ENCODE results near the gene MRPL18.
"Not testable (repeated sequence)": the region's sequence is repeated elsewhere in the genome, so short reads cannot be mapped to it uniquely, and the experiment has no call there.

The MRPL18 gene

DNA sequence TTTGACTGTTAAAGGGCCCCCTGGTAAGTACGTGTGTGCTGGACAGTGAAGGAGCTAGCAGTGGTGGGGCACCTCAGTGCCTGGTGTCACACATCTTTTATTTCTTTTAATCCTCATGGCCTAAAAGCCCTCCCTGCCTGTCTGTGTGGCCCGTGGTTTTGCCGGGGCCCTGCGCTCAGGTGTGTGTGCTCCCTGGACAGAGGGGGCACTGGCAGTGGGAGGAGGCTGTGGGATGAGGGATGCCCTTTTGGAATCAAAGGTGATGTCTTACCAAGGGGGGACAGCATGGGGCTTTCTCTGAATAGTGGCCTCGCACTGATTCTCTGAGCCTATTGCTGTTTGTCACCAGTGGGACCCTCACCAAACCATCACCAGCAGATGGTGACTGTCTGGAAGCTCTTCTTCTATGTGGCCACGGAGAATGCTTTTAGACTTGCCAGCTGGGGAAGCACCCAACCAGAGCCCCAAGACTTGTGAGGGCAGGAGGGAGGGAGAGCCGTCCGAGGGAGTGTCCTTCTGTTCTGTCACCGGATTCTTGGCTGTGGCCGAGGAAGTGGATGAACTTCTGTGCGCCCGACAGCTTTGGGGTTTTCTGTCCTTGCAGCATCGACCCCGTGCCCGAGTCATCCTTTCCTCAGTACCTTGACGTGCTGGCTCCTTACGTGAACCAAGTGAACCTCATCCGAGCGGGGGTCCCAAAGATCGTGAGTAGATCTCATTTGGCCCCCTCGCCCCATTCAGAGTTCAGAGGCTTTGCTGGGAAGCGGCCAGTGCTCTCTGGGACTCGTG lies 27.9 kb downstream of the MRPL18 start:
- TF ChIP-seq, protein P1, sequence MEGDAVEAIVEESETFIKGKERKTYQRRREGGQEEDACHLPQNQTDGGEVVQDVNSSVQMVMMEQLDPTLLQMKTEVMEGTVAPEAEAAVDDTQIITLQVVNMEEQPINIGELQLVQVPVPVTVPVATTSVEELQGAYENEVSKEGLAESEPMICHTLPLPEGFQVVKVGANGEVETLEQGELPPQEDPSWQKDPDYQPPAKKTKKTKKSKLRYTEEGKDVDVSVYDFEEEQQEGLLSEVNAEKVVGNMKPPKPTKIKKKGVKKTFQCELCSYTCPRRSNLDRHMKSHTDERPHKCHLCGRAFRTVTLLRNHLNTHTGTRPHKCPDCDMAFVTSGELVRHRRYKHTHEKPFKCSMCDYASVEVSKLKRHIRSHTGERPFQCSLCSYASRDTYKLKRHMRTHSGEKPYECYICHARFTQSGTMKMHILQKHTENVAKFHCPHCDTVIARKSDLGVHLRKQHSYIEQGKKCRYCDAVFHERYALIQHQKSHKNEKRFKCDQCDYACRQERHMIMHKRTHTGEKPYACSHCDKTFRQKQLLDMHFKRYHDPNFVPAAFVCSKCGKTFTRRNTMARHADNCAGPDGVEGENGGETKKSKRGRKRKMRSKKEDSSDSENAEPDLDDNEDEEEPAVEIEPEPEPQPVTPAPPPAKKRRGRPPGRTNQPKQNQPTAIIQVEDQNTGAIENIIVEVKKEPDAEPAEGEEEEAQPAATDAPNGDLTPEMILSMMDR (conservative IDR thresholded peaks at IDR 0.05; ENCODE audit: control insufficient read depth, insufficient read depth, low read depth, low read length) = no peak
- no peak for DNase-seq (ENCODE audit: low read depth)

DNA sequence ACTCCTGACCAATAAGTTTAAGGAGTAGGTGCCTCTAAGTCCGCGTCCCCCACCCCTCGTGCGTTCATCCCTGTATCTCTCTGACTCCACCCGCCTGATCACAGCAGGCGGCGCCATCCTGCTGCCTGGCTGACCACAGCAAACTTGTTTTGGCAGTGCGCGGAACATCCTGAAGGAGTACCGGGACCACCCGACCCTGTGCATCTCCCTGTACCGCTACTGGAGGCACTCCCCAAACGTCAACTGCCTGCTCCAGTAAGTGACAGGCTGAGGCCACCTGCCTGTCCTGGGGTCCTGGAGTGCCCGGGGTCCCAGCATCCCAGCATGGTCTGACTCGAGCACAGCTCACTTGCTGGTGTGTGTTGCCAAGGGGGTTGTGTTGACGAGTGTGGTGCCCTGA lies 28.8 kb downstream of the MRPL18 start:
- no peak overlapping the region for H3K4me3 ChIP-seq (ENCODE audit: control insufficient read depth, low read depth, low read length)
- TF ChIP-seq, protein P1 (conservative IDR thresholded peaks at IDR 0.05; ENCODE audit: control insufficient read depth, insufficient read depth, low read depth, low read length) = no peak
- DNase-seq (ENCODE audit: low read depth) = no peak

More for the DNA sequence above, 27.9 kb downstream of the MRPL18 start:
- no peak overlapping the region for H3K4me3 ChIP-seq (ENCODE audit: control insufficient read depth, low read depth, low read length)

DNA sequence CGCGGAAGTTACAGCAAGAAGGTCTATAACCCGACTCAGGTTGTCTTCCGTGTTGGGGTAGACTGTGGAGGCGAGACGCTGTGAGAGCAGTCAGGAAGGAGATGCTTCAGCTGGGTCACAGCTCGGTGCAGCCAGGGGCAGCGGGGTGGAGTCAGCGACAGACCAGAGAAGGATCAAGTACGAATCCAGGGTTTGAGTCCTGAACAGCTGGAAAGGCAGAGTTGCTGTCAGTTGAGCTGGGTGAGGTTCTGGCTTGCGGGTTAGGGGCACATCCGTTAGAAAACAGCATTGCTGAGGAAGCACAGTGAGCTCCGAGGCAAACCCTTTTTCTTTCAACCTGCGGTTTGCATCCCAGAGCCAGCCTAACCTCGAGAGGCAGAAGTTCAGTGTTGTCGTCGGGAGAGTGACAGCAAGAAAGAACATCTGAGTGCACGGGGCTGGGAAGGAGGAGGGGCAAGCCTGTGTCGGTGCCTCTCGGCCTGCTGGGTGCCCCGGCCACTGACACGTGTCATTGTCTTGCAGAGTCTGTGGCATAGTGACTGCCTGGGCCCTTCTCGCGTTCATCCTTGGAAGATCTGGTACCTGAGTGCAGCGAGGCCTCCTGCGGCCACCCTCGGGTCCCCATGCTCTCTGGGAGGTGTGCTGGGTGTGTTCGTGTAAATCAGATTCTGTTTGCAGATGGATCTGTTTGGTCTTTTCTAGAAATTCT lies 29.8 kb downstream of the MRPL18 start:
- TF ChIP-seq, protein P1 (conservative IDR thresholded peaks at IDR 0.05; ENCODE audit: control insufficient read depth, insufficient read depth, low read depth, low read length) = no peak
- DNase-seq (ENCODE audit: low read depth) = no peak
- no peak overlapping the region for H3K4me3 ChIP-seq (ENCODE audit: control insufficient read depth, low read depth, low read length)

DNA sequence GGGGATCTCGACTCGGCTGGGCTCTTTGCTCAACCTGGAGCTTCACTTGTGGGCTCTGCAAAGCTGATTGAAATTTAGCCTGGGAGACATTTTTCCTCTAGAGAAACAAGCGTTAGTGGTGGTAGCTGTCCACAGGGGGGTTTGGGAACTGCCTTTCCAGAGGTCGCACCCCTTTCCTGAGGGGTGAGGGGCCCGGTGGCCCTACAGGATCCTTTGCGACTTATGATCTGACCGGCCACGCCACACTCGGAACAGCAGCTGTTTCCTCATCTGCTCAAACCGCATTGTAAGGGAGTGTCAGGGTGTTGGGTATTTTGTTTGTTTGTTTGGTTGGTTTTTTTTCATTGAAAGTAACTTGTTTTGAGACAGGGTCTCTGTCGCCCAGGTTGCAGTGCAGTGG lies 30.9 kb downstream of the MRPL18 start:
- TF ChIP-seq, protein P1 (conservative IDR thresholded peaks at IDR 0.05; ENCODE audit: control insufficient read depth, insufficient read depth, low read depth, low read length) = no peak
- DNase-seq (ENCODE audit: low read depth) = no peak
- H3K4me3 ChIP-seq (ENCODE audit: control insufficient read depth, low read depth, low read length) = no peak overlapping the region

DNA sequence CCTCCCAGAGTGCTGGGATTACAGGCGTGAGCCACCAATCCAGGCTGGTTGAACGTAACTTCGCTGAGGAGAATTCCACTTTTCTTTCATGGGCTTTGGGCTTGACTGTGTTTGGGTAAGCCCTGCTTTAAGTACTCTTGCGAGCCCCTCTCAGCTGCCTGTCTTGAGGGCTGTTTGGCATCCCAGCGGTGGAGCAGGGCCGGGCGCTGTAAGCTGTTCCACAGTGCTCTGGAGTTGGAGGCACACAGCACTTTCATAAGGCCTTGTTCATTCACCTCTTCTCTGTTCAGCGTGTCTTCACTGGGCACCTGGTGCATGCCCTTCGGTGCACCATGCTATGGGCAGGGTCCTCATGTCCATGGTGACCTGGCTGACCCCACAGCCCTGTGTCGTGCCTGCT lies 31.5 kb downstream of the MRPL18 start:
- DNase-seq (ENCODE audit: low read depth) = no peak
- TF ChIP-seq, protein P1 (conservative IDR thresholded peaks at IDR 0.05; ENCODE audit: control insufficient read depth, insufficient read depth, low read depth, low read length) = no peak
- no peak overlapping the region for H3K4me3 ChIP-seq (ENCODE audit: control insufficient read depth, low read depth, low read length)

DNA sequence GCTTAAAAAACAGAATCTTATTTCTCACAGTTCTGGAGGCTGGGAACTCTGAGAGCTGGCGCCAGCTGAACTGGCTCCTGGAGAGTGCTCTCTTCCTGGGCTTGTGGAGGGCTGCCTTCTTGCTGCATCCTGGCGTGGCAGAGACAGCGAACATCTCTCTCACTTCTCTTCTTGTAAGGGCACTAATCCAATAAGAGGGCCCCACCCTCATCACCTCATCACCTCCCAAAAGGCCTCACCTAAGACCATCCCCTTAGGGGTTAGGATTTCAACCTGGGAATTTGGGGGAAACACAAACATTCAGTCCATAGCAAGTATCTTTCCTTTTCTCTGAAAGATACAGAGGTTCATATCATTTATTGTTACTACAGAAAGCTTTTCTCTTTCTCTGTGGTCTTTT lies 33.7 kb downstream of the MRPL18 start:
- no peak for DNase-seq (ENCODE audit: low read depth)
- TF ChIP-seq, protein P1 (conservative IDR thresholded peaks at IDR 0.05; ENCODE audit: control insufficient read depth, insufficient read depth, low read depth, low read length) = no peak

DNA sequence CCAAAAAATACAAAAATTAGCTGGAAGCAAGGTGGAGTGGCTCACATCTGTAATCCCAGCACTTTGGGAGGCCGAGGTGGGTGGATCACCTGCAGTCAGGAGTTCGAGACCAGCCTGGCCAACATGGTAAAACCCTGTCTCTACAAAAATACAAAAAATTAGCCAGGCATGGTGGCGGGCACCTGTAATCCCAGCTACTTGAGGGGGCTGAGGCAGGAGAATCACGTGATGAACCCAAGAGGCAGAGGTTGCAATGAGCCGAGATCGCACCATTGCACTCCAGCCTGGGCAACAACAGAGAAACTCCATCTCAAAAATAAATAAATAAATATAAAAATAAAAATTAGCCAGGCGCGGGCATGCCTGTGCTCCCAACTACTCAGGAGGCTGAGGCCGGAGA lies 34.4 kb downstream of the MRPL18 start:
- not testable (repeated sequence) for H3K4me3 ChIP-seq (ENCODE audit: control insufficient read depth, low read depth, low read length); DNase-seq (ENCODE audit: low read depth)

More for the DNA sequence above, 33.7 kb downstream of the MRPL18 start:
- no peak overlapping the region for H3K4me3 ChIP-seq (ENCODE audit: control insufficient read depth, low read depth, low read length)

Measured in fibroblast of mammary gland (primary cell).